Heart left ventricle (tissue), 16 donors: ENCODE data around the gene AK6. TPM values are rescaled to one million over a fixed set of nuclear protein-coding genes. Genes with fewer than 3 reads are reported as not detected.

ENCODE experiments used
- ATAC-seq, 4 donors: fragments of 200-7000 bp; cut with Tn5 transposase; one replicate each; pipeline ENCODE4 v1.9.1; 2020 to 2022; ENCODE audit warnings: moderate library complexity in 4 of 4, mild to moderate bottlenecking in 3 of 4, moderate number of reproducible peaks in 1 of 4
- DNase-seq, 5 donors: peaks; one replicate each; pipeline ENCODE4 v3.0.0-alpha.2; 2020
- H3K27ac ChIP-seq, 12 donors: fragments of 200-600 bp; sonication (generic) in 4 of 12; one replicate each; pipeline versions ENCODE4 v1.5.0 to v1.8.0; 2016 to 2022; ENCODE audit warnings: mild to moderate bottlenecking in 2 of 12
- H3K27me3 ChIP-seq, 9 donors: fragments of 200-600 bp; sonication (generic) in 2 of 9; one replicate each; pipeline versions ENCODE4 v1.5.1 to v1.8.0; 2016 to 2022; ENCODE audit warnings: mild to moderate bottlenecking in 3 of 9
- H3K36me3 ChIP-seq, 9 donors: fragments of 200-600 bp; sonication (generic) in 2 of 9; one replicate each; pipeline versions ENCODE4 v1.5.0 to v1.8.0; 2018 to 2022; ENCODE audit warnings: mild to moderate bottlenecking in 2 of 9
- H3K4me1 ChIP-seq, 12 donors: fragments of 200-600 bp; sonication (generic) in 4 of 12; one replicate each; pipeline versions ENCODE4 v1.5.0 to v1.8.0; 2016 to 2022; ENCODE audit warnings: mild to moderate bottlenecking in 3 of 12
- H3K4me3 ChIP-seq, 12 donors: fragments of 200-600 bp; sonication (generic) in 4 of 12; one replicate each; pipeline versions ENCODE4 v1.5.0 to v1.8.0; 2017 to 2022; ENCODE audit warnings: mild to moderate bottlenecking in 9 of 12, moderate library complexity in 4 of 12
- H3K9me3 ChIP-seq, 12 donors: fragments of 200-600 bp; sonication (generic) in 4 of 12; one replicate each; pipeline versions ENCODE4 v1.5.0 to v1.8.0; 2016 to 2022; ENCODE audit warnings: mild to moderate bottlenecking in 1 of 12
- POLR2A ChIP-seq, 2 donors: fragments of 450-650 bp; IDR thresholded peaks; one replicate each; pipeline ENCODE4 v1.6.1; 2017; ENCODE audit warnings: antibody characterized with exemption in 2 of 2, mild to moderate bottlenecking in 2 of 2, moderate library complexity in 2 of 2
- WGBS, 4 donors: extraction: QIAGEN DNeasy Blood & Tissue Kit in 2 of 4; methylation state at CpG; one replicate each; pipeline versions ENCODE4 v1.1.5 to v1.1.7; 2013 to 2018; 5-methylcytosine and 5-hydroxymethylcytosine counted together
- intact Hi-C, 10 donors: fragments of 100-400 bp; cut with DNase I; formaldehyde crosslinking; loops; one replicate each; pipeline versions ENCODE4 v1.11.1 to v1.14.2; 2022
- polyA plus RNA-seq, 2 donors: library from polyadenylated mRNA; stranded (reverse); fragments of 200-250 nt; gene quantifications; one replicate each; pipeline ENCODE4 v1.2.3, GENCODE V29; 2013
- total RNA-seq, 9 donors: library from RNA; depleted of rRNA in 2 of 9; stranded (reverse); fragments of >200 nt in 2 of 9; fragmentation: NEBNext Ultra II Directional in 3 of 9; extraction: Animal tissue kit (Norgen Biotek cat#: 25700) in 3 of 9; gene quantifications; one replicate each; pipeline versions ENCODE4 v1.1.0 to v1.2.4, GENCODE V29; 2016 to 2023
- TF ChIP-seq, protein P1 (sequence below), 12 donors: fragments of 200-600 bp; sonication (generic) in 4 of 12; IDR thresholded peaks; one replicate each; pipeline versions ENCODE4 v1.5.0 to v1.8.0; 2018 to 2022; ENCODE audit warnings: antibody characterized with exemption in 12 of 12, mild to moderate bottlenecking in 5 of 12
- donor health status: ischemic (EF 13 %, LVEDD 7.1; RV severe dilation, severe dysfunction).
- donor health status: healthy with polysubstance abuse.
- donor health status: DM: no; HTN: yes; CAD: no.
- donor health status: DM: no; HTN: no; CAD: no.
- donor health status: ischemic (EF 25% LVEDD 6.9; RV normal size, moderate dysfunction).
- donor health status: ischemic (EF 25% LVEDD 5.7; RV mildly dilated, moderate dysfunction).
- donor health status: healthy.
- donor health status: DM: yes; HTN: yes; CAD: no.
- donor health status: ischemic (EF 35%, LVEDD 5.7; RV mildly dilated, moderate dysfunction).
- donor health status: nonischemic (EF 11% LVEDD 7.7; RV severe dilation, severe dysfunction).
- donor health status: DM: yes; HTN: yes; CAD: no.
- donor health status: PGD.
- donor health status: ischemic (EF 29% LVEDD 5.4; RV normal size, mild dysfunction).
- donor health status: nonischemic (EF 23%, LVEDD 6.1; RV moderate dilation, normal function).

AK6 gene
- total and polyA plus RNA-seq, 11 donors, result 26.2 to 58.9 (median 36.5) TPM

- Histone ChIP-seq H3K9me3 (no peaks in the 10 kb centered on the region), H3K36me3 (no peaks in the 10 kb centered on the region), H3K4me1 (peaks cover 0 to under 1% (median 0%) of the 10 kb centered on the region in 12 donors), H3K27me3 (no peaks in the 10 kb centered on the region), H3K27ac (no peak overlapping the region), H3K4me3 (no peak overlapping the region)
- intact Hi-C loops, result no loop called here
- 84 to 97% (median 96%) methylated on average over 1 of the region's 1 CpG for WGBS, 4 donors
- DNase-seq (no peak), ATAC-seq (no peak)
- TF ChIP-seq, protein P1, sequence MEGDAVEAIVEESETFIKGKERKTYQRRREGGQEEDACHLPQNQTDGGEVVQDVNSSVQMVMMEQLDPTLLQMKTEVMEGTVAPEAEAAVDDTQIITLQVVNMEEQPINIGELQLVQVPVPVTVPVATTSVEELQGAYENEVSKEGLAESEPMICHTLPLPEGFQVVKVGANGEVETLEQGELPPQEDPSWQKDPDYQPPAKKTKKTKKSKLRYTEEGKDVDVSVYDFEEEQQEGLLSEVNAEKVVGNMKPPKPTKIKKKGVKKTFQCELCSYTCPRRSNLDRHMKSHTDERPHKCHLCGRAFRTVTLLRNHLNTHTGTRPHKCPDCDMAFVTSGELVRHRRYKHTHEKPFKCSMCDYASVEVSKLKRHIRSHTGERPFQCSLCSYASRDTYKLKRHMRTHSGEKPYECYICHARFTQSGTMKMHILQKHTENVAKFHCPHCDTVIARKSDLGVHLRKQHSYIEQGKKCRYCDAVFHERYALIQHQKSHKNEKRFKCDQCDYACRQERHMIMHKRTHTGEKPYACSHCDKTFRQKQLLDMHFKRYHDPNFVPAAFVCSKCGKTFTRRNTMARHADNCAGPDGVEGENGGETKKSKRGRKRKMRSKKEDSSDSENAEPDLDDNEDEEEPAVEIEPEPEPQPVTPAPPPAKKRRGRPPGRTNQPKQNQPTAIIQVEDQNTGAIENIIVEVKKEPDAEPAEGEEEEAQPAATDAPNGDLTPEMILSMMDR (IDR thresholded peaks at IDR 0.05), result no peak
- TF ChIP-seq POLR2A (IDR thresholded peaks at IDR 0.05), result no peak
Observed at GRCh38 chr5:69326365-69326764, 43.0 kb downstream of the AK6 start.

DNA sequence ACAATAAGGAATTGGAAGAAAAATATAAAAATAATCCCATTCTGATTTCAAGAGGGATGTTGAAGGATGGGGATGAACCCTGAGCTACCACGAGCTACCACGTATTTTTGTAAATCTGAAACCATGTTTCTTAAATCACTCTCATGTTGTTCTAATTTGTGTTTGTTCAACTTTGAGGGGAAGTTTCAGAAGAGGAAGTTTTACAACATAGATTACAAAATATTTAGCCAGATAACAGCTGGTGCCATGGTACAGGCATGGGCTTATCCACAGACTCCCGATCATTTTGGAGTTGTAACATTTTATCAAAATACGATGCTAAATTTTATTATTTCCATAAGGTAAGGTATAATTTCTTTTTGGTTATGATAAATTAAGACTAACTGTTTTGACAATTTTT lies 51.9 kb downstream of the AK6 start:
- no peak for DNase-seq
- Histone ChIP-seq H3K9me3 (peaks cover 0 to 4% (median 0%) of the 10 kb centered on the region in 12 donors), H3K4me1 (no peaks in the 10 kb centered on the region), H3K36me3 (peaks cover 0 to 38% (median 12%) of the 10 kb centered on the region in 9 donors), H3K27ac (peak overlapping the region in 1 of 12 donors; percentile 15), H3K27me3 (no peaks in the 10 kb centered on the region), H3K4me3 (no peak overlapping the region)
- no peak for TF ChIP-seq POLR2A (IDR thresholded peaks at IDR 0.05)
- TF ChIP-seq, protein P1 (IDR thresholded peaks at IDR 0.05), result no peak
- intact Hi-C loops, result loop anchor here in 1 of 10 donors (10.0 kb wide), 1 partner anchor 57 kb away; no protein-coding TSS in a partner anchor
- 78 to 84% (median 81%) methylated on average over 4 of the region's 4 CpGs for WGBS, 4 donors
- ATAC-seq, result no peak

GRCh38 chr5:69315972-69316371 lies 53.3 kb downstream of the AK6 start:
- Histone ChIP-seq H3K27ac (no peak overlapping the region), H3K4me1 (no peaks in the 10 kb centered on the region), H3K27me3 (no peaks in the 10 kb centered on the region), H3K36me3 (peaks cover 0 to 42% (median 13%) of the 10 kb centered on the region in 9 donors), H3K9me3 (peaks cover 0 to 4% (median 0%) of the 10 kb centered on the region in 12 donors), H3K4me3 (no peak overlapping the region)
- intact Hi-C loops, result loop anchor here in 1 of 10 donors (10.0 kb wide), 1 partner anchor 59 kb away; no protein-coding TSS in a partner anchor
- DNase-seq (no peak), ATAC-seq (peak; percentile 56 to 80 (median 76))
- 92 to 96% (median 93%) methylated on average over 1 of the region's 1 CpG for WGBS, 4 donors
- TF ChIP-seq POLR2A (IDR thresholded peaks at IDR 0.05), result no peak
- TF ChIP-seq, protein P1 (IDR thresholded peaks at IDR 0.05), result no peak

DNA sequence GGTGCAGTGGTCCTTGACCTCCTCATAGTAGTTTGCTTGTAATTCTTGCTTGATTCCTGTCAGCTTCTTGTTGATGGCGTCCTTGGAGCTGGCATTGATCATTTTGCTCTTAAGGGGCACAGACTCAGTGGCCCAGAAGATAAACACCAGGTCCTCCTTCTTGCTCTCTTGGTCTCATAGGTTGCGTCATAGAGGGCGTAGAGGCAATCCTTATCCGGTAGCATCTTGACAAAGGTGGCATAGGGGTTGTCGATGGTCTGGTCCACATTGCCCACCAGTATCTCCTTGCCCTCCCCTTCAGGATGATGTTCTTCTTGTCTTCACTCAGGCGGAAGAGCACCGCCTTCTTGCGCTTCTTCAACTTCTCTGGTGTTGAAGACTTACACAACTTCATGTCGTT lies 55.9 kb downstream of the AK6 start:
- peaks cover 0 to 4% (median 0%) of the 10 kb centered on the region in 12 donors for H3K9me3 ChIP-seq
- 93 to 97% (median 96%) methylated on average over 9 of the region's 9 CpGs for WGBS, 4 donors
- H3K27ac ChIP-seq, result no peak overlapping the region
- no peaks in the 10 kb centered on the region for H3K27me3 ChIP-seq
- DNase-seq (no peak), ATAC-seq (no peak)
- intact Hi-C loops, result loop anchor here in 1 of 10 donors (10.0 kb wide), 1 partner anchor 61 kb away; no protein-coding TSS in a partner anchor
- peaks cover 0 to 57% (median 17%) of the 10 kb centered on the region in 9 donors for H3K36me3 ChIP-seq
- no peak for TF ChIP-seq POLR2A (IDR thresholded peaks at IDR 0.05)
- TF ChIP-seq, protein P1 (IDR thresholded peaks at IDR 0.05), result no peak
- no peaks in the 10 kb centered on the region for H3K4me1 ChIP-seq
- no peak overlapping the region for H3K4me3 ChIP-seq
